PC-3 (cell line): ENCODE data around the gene SLC6A3. TPM values are rescaled to one million over a fixed set of nuclear protein-coding genes. Genes with fewer than 3 reads are reported as not detected.

Experiments used
- ATAC-seq: fragments of 200-7000 bp; cut with Tn5 transposase; 2 replicates; pipeline ENCODE4 v1.9.1; 2020; ENCODE audit warnings: mild to moderate bottlenecking, moderate library complexity
- BruUV-seq: library from RNA; stranded (reverse); fragments of 400-500 nt; replicated peaks from 2 replicates; lab custom pipeline; 2021; lab: Mats Ljungman, UMichigan
- CTCF ChIA-PET: fragments of 300-600 bp; sonication (Branson Sonifier 250); formaldehyde crosslinking; loops from one replicate; lab custom pipeline; 2022; ENCODE audit warnings: antibody characterized with exemption; lab: Charles Lee
- POLR2A ChIA-PET: fragments of 300-600 bp; sonication (Branson Sonifier 250); formaldehyde crosslinking; loops from one replicate; lab custom pipeline; 2022; ENCODE audit warnings: antibody characterized with exemption; ENCODE audit not compliant: unreplicated experiment; lab: Charles Lee
- DNase-seq: peaks from one replicate; pipeline ENCODE4 v3.0.0-alpha.2; 2015
- H2AFZ ChIP-seq: fragments of 300-600 bp; sonication (generic); 2 replicates; pipeline ENCODE4 v1.6.0; 2016; ENCODE audit warnings: antibody characterized with exemption, low read length
- H3F3A ChIP-seq: fragments of 300-600 bp; sonication (generic); one replicate; pipeline ENCODE4 v1.6.0; 2017; ENCODE audit warnings: antibody characterized with exemption, low read length, control low read depth, mild to moderate bottlenecking; ENCODE audit not compliant: unreplicated experiment
- H3K27ac ChIP-seq: fragments of 300-600 bp; sonication (generic); 2 replicates; pipeline ENCODE4 v1.5.1; 2016; ENCODE audit warnings: mild to moderate bottlenecking, low read length
- H3K27me3 ChIP-seq: fragments of 300-600 bp; sonication (generic); 2 replicates; pipeline ENCODE4 v1.6.1; 2016; ENCODE audit warnings: low read length, mixed read lengths
- H3K36me3 ChIP-seq: fragments of 300-600 bp; sonication (generic); 2 replicates; pipeline ENCODE4 v1.6.1; 2016; ENCODE audit warnings: low read depth, mixed run types, low read length, mixed read lengths
- H3K4me1 ChIP-seq: fragments of 300-600 bp; sonication (generic); 2 replicates; pipeline ENCODE4 v1.5.1; 2016; ENCODE audit warnings: low read length; ENCODE audit not compliant: insufficient read depth
- H3K4me2 ChIP-seq: fragments of 300-600 bp; sonication (generic); 2 replicates; pipeline ENCODE4 v1.6.0; 2016; ENCODE audit warnings: low read length
- H3K4me3 ChIP-seq: fragments of 300-600 bp; sonication (generic); 2 replicates; pipeline ENCODE4 v1.5.1; 2016; ENCODE audit warnings: mild to moderate bottlenecking, low read length, mixed read lengths
- H3K79me2 ChIP-seq: fragments of 300-600 bp; sonication (generic); 2 replicates; pipeline ENCODE4 v1.6.1; 2017; ENCODE audit warnings: low read length, mixed read lengths
- H3K9ac ChIP-seq: fragments of 300-600 bp; sonication (generic); 2 replicates; pipeline ENCODE4 v1.6.0; 2016; ENCODE audit warnings: mild to moderate bottlenecking, low read length
- H3K9me2 ChIP-seq: fragments of 300-600 bp; sonication (generic); replicated peaks from 2 replicates; pipeline ENCODE4 v1.6.1; 2016; ENCODE audit warnings: mixed run types, low read length, mixed read lengths
- H3K9me3 ChIP-seq: fragments of 300-600 bp; sonication (generic); 2 replicates; pipeline ENCODE4 v1.6.1; 2016; ENCODE audit warnings: low read length, mixed read lengths
- H4K20me1 ChIP-seq: fragments of 300-600 bp; sonication (generic); 2 replicates; pipeline ENCODE4 v1.6.1; 2016; ENCODE audit warnings: low read length, mixed read lengths
- EZH2 ChIP-seq: fragments of 300-600 bp; sonication (generic); IDR thresholded peaks from one replicate; pipeline ENCODE4 v1.6.1; 2017; ENCODE audit warnings: antibody characterized with exemption, mild to moderate bottlenecking, low read length; ENCODE audit not compliant: unreplicated experiment
- EZH2phosphoT487 ChIP-seq: fragments of 300-600 bp; sonication (generic); IDR thresholded peaks from 2 replicates; pipeline ENCODE4 v1.6.1; 2018; ENCODE audit warnings: mild to moderate bottlenecking, antibody characterized with exemption, low read length, borderline replicate concordance
- intact Hi-C: fragments of 100-400 bp; cut with micrococcal nuclease; formaldehyde crosslinking; loops from 2 replicates; pipeline ENCODE4 v1.9.0; 2023
- total RNA-seq: library from RNA; depleted of rRNA; stranded (reverse); fragments of >200 nt; gene quantifications from 2 replicates; pipeline ENCODE4 v1.2.3, GENCODE V29; 2014
- TF ChIP-seq, protein P1 (sequence below): fragments of 300-600 bp; sonication (generic); conservative IDR thresholded peaks from 2 replicates; pipeline ENCODE4 v1.5.1; 2017; ENCODE audit warnings: antibody characterized with exemption, low read depth, mild to moderate bottlenecking, low read length

The SLC6A3 gene
- total RNA-seq, 1 experiment from 2014 or later = not detected

DNA sequence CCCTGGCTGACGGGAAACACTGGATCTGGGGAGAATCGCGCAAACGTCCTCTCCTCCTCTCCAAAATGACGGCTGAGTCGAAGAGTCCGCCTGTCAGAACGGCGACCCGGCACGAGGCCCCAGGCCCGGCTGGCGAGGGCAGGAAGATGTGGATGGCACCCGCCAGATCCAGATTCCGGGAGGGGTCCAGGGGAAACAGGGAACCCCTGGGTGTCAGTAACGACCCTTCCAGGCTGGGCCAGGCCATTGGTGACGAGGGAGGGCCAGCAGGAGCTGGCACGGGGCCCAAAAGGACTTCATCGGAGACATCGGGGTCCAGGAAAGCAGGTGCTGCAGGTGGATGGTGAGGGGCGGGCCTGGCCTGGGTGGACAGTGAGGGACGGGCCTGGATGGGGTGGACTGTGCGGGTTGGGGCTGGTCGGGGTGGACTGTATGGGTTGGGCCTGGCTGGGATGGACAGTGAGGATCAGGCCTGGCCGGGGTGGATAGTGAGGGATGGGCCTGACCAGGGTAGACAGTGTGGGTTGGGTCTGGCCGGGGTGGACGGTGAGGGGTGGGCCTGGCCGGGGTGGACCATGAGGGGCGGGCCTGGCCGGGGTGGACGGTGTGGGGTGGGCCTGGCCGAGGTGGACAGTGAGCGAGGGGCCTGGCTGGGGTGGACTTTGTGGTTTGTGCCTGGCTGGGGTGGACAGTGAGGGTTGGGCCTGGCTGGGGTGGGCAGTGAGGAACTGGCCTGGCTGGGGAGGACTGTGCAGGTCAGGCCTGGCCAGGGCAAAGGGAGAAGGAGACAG is 14.0 kb downstream of the SLC6A3 start:
- Histone ChIP-seq H3K27ac (no peak overlapping the region), H3K36me3 (no peaks in the 10 kb centered on the region), H3K79me2 (no peaks in the 10 kb centered on the region), H3K4me2 (no peak overlapping the region), H3K4me3 (no peak overlapping the region), H3K27me3 (no peaks in the 10 kb centered on the region; the same call in 1 of the 2 replicates), H3K9me2 (no peaks in the 10 kb centered on the region), H3F3A (no peaks in the 10 kb centered on the region), H3K9ac (no peak overlapping the region), H4K20me1 (no peaks in the 10 kb centered on the region), H2AFZ (no peak overlapping the region), H3K4me1 (no peaks in the 10 kb centered on the region), H3K9me3 (no peaks in the 10 kb centered on the region)
- POLR2A ChIA-PET = no interaction called here
- TF ChIP-seq, protein P1, sequence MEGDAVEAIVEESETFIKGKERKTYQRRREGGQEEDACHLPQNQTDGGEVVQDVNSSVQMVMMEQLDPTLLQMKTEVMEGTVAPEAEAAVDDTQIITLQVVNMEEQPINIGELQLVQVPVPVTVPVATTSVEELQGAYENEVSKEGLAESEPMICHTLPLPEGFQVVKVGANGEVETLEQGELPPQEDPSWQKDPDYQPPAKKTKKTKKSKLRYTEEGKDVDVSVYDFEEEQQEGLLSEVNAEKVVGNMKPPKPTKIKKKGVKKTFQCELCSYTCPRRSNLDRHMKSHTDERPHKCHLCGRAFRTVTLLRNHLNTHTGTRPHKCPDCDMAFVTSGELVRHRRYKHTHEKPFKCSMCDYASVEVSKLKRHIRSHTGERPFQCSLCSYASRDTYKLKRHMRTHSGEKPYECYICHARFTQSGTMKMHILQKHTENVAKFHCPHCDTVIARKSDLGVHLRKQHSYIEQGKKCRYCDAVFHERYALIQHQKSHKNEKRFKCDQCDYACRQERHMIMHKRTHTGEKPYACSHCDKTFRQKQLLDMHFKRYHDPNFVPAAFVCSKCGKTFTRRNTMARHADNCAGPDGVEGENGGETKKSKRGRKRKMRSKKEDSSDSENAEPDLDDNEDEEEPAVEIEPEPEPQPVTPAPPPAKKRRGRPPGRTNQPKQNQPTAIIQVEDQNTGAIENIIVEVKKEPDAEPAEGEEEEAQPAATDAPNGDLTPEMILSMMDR = no peak
- TF ChIP-seq EZH2phosphoT487 = no peak
- CTCF ChIA-PET = no interaction called here
- intact Hi-C loops = no loop called here
- ATAC-seq = no peak
- BruUV-seq = no TSS peak
- no peak for DNase-seq

DNA sequence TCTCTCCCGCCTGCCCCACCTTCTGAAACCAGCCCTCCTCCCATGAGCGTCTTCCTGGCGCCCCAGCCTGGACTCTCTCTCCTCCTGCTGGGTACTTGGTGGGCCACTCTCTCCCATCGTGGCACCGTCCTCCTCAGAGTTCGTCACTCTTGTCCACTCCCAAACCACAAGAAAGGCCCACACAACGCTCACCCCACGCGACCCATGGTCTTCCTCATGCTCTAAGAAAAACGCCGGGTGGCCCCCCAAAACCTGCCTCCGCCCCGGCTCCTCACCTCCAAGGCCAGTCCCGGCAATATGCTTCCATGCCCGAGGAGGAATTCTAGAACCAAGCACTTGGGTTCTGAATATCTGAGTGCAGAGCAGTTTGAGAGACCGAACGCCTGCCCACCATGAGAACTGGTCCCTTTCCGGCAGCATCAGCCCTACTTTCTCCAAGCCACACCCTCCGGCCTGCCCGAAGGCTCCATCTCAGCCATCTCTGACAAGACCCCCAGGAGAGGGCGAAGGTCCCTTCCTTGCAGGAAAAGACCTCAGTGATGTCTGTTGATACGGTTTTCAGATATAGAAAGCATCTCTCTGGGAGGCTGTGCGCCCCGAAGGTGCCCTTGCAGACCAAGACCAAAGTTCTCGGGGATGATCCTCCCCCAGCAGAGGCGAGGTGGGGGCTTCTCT is 15.0 kb downstream of the SLC6A3 start:
- Histone ChIP-seq H3K9me2 (no peaks in the 10 kb centered on the region), H3K79me2 (no peaks in the 10 kb centered on the region), H3F3A (no peaks in the 10 kb centered on the region), H3K36me3 (no peaks in the 10 kb centered on the region), H3K4me2 (no peak overlapping the region), H3K4me3 (no peak overlapping the region), H3K27me3 (no peaks in the 10 kb centered on the region; the same call in 1 of the 2 replicates), H4K20me1 (no peaks in the 10 kb centered on the region), H3K9ac (no peak overlapping the region), H3K9me3 (no peaks in the 10 kb centered on the region), H3K27ac (no peak overlapping the region), H2AFZ (no peak overlapping the region), H3K4me1 (no peaks in the 10 kb centered on the region)
- ATAC-seq (no peak), DNase-seq (no peak)
- POLR2A ChIA-PET = no interaction called here
- CTCF ChIA-PET = no interaction called here
- no peak for TF ChIP-seq EZH2phosphoT487
- no TSS peak for BruUV-seq
- intact Hi-C loops = no loop called here

DNA sequence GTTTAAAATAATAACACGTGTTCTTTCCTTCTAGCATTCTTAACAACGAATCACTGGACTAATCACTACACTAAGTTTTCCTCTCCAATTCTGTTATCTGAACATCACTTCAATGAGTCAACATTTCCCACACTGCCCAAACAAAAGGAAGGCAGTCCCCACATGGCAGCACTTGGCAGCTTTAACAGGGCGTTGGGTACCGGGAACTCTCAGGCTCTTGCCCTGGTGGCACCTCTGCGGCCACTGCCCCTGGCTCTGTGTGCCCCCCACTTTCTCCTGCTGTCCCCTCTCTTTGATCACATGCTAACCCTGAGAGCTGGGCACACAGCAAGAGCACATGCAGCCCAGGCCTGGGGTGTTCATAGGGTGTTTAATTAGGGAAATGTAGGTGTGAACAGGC is 15.7 kb downstream of the SLC6A3 start:
- ChIA-PET POLR2A (no interaction called here), CTCF (no interaction called here)
- Histone ChIP-seq H3K4me2 (no peak overlapping the region), H3K79me2 (no peaks in the 10 kb centered on the region), H3K9ac (no peak overlapping the region), H3K9me2 (no peaks in the 10 kb centered on the region), H3K4me3 (no peak overlapping the region), H3K4me1 (no peaks in the 10 kb centered on the region), H3F3A (no peaks in the 10 kb centered on the region), H3K36me3 (no peaks in the 10 kb centered on the region), H3K9me3 (no peaks in the 10 kb centered on the region), H3K27ac (no peak overlapping the region), H2AFZ (no peak overlapping the region), H4K20me1 (no peaks in the 10 kb centered on the region), H3K27me3 (no peaks in the 10 kb centered on the region; the same call in 1 of the 2 replicates)
- ATAC-seq (peak; percentile 33), DNase-seq (peak; percentile 48)
- no TSS peak for BruUV-seq
- intact Hi-C loops = no loop called here
- TF ChIP-seq, protein P1 = no peak
- no peak for TF ChIP-seq EZH2
- TF ChIP-seq EZH2phosphoT487 = no peak
